GM18870 (cell line): Measurements from ENCODE around the gene BUB3.
A peak's percentile ranks its signal among the peaks of the same experiment; 100 is the strongest.

ENCODE experiments used
- ATAC-seq: cut with Tn5 transposase; IDR thresholded peaks from one replicate; pipeline ENCODE4 v1.9.1; 2021; ENCODE audit warnings: moderate library complexity; ENCODE audit not compliant: unreplicated experiment

BUB3 gene

GRCh38 chr10:123154092-123154710, at the start of gene BUB3:
Gene BUB3, plus strand, starts transcription at chr10:123154402. Its CDS starts 516 bp downstream, at chr10:123154918.
- ATAC-seq = peak; percentile 93

GRCh38 chr10:123109466-123109865, 44.7 kb upstream of the BUB3 start:
- no peak for ATAC-seq

GRCh38 chr10:123117644-123118417, 36.4 kb upstream of the BUB3 start:
- no peak for ATAC-seq

GRCh38 chr10:123119081-123119480, 35.1 kb upstream of the BUB3 start:
- ATAC-seq = no peak

- no peak for ATAC-seq
Observed at GRCh38 chr10:123126246-123126645, 28.0 kb upstream of the BUB3 start.

GRCh38 chr10:123129618-123130271, 24.5 kb upstream of the BUB3 start:
- ATAC-seq = no peak

DNA sequence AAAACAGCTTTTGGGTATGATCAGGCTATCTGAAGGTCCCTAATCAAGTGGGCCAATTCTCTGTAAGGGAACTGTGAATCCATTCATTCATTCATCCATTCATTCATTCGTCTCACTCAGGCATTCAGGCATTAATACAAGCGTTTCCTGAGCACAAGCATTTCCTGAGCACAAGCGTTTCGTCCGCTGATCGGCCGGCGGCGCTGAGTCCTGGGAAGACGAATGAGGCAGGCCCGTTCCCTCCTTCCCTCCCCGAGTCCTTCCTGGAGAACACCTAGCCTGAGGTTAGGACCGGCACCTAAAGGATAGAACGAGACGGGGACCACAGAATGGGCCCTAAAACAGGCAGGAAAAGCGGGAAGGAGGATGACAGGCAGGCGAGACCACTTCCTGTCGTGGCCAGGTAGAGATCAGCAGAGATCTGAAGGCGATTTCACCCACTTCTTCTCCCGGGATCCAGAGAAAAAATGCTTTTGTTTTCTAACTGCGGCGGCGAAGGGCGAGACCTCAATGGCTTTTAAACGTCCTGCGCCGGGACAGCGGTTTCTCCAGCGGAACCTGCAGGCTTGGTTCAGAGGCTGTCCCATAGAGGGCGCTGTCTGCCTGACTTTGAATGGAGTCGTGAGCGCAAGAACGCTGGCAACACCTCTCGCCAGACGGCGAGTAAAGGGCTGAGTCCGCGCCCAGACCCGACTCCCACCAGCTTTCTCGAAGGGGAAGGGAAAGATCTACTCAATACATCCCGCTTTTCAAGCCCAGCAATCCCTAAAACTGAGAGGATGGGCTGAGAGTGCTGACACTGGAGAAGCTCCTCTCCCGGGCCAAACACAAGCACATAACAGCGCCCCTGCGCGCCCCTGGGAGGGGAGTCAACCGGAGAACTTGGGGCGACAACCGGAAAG, 21.4 kb upstream of the BUB3 start:
- no peak for ATAC-seq

DNA sequence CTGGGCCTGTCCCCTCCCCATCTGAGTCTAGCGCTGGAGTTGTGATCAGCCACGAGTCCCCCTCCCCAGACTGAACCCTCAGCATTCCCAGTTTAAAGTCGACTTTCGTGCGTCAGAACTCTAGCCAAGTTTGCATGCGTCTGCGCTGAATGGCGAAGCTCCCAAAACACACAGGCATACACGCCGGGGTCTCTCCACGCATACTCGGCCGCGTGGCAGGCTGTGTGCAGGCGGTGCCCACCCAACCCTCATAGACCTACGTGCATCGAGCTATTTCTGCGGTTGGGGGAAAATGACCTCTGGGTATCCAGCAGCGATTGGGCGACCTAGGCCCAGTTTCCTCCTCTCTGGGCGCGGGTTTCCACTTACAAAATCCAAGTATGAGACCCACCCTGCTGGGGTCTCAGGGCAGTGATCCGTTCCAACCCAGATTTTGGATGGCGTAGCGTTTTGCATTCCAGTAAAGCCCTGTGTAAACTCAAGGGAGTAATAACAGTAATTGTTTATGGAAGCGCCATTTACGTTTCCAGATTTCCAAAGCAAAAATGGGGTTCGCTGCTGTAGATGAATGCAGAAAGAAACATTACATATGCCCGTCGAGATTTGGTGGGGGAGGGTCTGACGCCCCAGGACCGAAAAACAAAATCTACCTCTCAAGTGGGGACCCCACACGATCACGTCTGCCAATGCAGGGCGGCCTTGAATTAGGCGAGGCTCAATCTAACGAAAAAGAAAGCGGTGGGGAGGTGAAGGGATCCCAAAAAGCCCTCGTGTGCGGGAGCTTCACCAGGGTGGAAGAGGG, 20.5 kb upstream of the BUB3 start:
- ATAC-seq = no peak

GRCh38 chr10:123134343-123134914, 19.8 kb upstream of the BUB3 start:
- no peak for ATAC-seq

DNA sequence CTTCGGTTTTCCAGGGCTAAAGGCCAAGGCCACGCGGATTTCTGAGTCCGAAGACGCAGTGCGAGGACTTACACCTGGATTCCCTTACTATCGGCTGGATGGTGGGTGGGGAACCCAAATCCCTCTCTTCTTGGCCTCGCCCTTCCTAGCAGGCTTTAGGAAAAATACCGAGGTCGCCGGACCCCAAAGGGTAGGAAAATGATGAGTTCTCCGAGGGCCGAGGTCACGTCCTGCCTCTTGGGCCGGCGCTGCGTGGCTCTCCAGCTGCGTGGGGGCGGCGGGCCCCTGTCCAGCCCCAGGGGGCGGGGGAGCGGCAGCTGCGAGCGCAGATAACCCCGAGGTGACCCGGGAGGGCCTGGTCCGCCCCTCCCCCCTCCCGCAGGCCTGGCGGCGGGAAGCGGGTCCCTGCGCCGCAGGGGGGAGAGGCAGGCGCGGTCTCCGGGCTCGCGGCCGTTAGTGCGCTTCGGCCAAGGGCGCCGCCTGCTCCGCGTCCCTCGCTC, 19.2 kb upstream of the BUB3 start:
- ATAC-seq = no peak

DNA sequence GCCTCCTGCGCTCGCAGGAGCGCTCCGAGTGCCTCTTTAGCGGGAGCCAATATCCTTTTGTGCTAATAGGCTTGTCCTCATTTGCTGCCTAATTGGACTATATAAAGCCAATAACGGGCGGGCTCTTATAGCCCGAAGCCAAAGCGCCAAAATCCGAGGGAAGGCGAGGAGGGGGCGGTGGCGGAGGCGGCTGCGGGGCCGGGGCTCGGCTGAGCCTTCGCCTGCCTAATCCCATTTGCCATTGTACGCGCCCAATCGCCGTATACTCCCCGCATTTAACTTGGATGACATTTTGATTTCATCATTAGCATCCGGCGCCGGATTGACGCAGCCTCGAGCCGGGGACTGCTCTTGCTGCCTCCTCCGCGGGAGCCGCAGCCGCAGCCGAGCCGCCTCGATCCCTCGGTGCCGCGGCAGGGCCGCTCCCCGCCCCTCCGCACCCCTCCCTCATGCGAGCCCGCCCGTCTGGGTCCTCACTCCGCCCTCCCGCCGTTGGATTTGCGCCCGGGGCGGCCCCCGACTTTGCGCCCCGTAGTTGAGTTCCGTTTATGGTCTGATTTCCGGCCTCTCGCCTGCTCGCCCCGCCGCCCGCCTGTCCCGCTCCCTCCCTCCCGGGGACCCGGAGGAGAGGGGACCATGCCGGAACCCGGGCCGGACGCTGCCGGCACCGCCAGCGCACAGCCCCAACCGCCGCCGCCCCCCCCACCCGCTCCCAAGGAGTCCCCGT, 18.6 kb upstream of the BUB3 start, which contains the start of gene HMX3:
TSS of gene HMX3 (plus strand) at position 556 of the 727 bp plus-strand sequence. CDS start at position 637, 81 bp downstream.
- ATAC-seq = no peak

- no peak for ATAC-seq
Observed at GRCh38 chr10:123136221-123136805, 17.9 kb upstream of the BUB3 start.

GRCh38 chr10:123136806-123137642, 17.2 kb upstream of the BUB3 start:
- ATAC-seq = no peak

DNA sequence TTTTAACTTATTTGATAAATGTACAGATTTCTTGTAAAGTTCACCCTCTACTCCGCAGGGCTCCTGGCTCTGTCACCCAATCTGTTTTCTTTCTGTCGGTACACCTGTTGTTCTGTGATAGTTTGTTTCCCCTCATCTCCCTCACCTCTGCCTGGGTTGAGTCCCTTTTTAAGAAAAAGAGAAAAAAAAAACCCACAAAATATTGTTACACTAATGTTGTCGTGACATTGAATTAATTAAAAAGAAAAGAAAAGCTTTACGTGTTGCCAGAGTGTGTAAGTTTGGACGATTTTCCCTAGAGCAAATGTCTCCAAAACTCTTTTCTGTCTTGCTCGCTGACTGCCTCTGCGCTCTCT, 15.1 kb upstream of the BUB3 start:
- ATAC-seq = no peak

- ATAC-seq = no peak
Observed at GRCh38 chr10:123139521-123140163, 14.6 kb upstream of the BUB3 start.

DNA sequence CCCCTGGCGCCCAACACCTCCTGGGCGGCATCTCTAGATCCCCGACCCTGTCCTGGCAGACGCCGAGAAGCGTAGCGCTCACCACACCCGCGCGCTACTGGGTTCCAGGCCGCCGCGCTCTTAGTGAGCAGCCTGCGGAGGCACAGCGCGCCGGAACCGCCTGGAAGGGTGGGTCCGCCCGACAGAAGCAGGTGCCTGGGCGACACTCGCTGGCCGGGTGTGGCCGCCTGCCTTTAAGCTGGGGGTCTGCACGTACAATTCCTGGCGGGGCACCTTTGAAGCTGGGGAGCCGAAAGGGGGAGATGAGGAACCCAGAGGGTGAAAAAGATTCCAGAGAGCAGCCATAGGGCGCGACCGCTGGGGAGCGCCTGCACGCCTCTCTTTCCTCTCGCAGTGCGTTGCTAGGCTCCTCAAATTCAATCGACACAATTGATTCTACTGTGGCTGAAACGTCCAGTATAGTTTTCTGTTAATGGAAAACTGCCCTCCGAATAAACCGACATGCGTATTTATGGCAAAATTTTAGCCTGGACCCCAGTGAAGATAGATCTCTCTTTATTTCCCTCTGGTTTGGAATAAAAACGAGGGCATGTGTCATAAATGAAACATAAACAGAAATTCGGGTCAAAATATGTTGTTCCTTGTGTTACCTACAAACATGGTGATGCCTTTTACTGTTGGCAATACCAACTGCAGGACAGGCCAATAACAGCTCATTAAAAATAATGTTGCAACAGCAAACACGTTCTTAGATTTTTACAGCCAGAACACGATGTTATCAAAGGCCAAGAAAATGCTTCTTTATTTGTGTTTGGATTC, 13.8 kb upstream of the BUB3 start:
- no peak for ATAC-seq
